Measurements from ENCODE around the gene HMG20B. TPM values are rescaled to one million over a fixed set of nuclear protein-coding genes. Genes with fewer than 3 reads are reported as not detected.

The HMG20B gene
- total and polyA plus RNA-seq, 2 experiments from 2014 or later: 62.6 to 82.3 TPM

- TF ChIP-seq, protein P1, sequence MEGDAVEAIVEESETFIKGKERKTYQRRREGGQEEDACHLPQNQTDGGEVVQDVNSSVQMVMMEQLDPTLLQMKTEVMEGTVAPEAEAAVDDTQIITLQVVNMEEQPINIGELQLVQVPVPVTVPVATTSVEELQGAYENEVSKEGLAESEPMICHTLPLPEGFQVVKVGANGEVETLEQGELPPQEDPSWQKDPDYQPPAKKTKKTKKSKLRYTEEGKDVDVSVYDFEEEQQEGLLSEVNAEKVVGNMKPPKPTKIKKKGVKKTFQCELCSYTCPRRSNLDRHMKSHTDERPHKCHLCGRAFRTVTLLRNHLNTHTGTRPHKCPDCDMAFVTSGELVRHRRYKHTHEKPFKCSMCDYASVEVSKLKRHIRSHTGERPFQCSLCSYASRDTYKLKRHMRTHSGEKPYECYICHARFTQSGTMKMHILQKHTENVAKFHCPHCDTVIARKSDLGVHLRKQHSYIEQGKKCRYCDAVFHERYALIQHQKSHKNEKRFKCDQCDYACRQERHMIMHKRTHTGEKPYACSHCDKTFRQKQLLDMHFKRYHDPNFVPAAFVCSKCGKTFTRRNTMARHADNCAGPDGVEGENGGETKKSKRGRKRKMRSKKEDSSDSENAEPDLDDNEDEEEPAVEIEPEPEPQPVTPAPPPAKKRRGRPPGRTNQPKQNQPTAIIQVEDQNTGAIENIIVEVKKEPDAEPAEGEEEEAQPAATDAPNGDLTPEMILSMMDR (IDR thresholded peaks at IDR 0.05; ENCODE audit: poor library complexity): no peak
- TF ChIP-seq EZH2phosphoT487 (IDR thresholded peaks at IDR 0.05; ENCODE audit: low read depth, severe bottlenecking, unreplicated experiment): no peak
- TF ChIP-seq EZH2 (IDR thresholded peaks at IDR 0.05; ENCODE audit: borderline replicate concordance): no peak
- Histone ChIP-seq H3K27me3 (no peaks in the 10 kb centered on the region), H3K9me2 (replicated peaks; ENCODE audit: insufficient read depth) (no peaks in the 10 kb centered on the region), H3K27ac (no peak overlapping the region), H2AFZ (no peak overlapping the region), H3K4me2 (no peak overlapping the region), H4K20me1 (ENCODE audit: insufficient read depth, poor library complexity, severe bottlenecking) (no peaks in the 10 kb centered on the region), H3K4me3 (no peak overlapping the region), H3K79me2 (no peaks in the 10 kb centered on the region), H3K4me1 (ENCODE audit: insufficient read depth) (no peaks in the 10 kb centered on the region), H3K36me3 (replicated peaks; ENCODE audit: insufficient read depth, low read depth) (no peaks in the 10 kb centered on the region), H3K9me3 (ENCODE audit: low read depth) (no peaks in the 10 kb centered on the region)
- DNase-seq (ENCODE audit: low spot score): no peak
- WGBS (ENCODE audit: low lambda C conversion rate, missing lambda C conversion rate): 95% methylated on average over 32 of the region's 39 CpGs
Observed at GRCh38 chr19:3613818-3614661, 41.3 kb downstream of the HMG20B start.

- Histone ChIP-seq H3K27me3 (no peaks in the 10 kb centered on the region), H3K79me2 (no peaks in the 10 kb centered on the region), H2AFZ (no peak overlapping the region), H3K4me1 (ENCODE audit: insufficient read depth) (no peaks in the 10 kb centered on the region), H3K4me2 (no peak overlapping the region), H3K9me2 (replicated peaks; ENCODE audit: insufficient read depth) (no peaks in the 10 kb centered on the region), H3K4me3 (no peak overlapping the region), H3K36me3 (replicated peaks; ENCODE audit: insufficient read depth, low read depth) (no peaks in the 10 kb centered on the region), H3K9me3 (ENCODE audit: low read depth) (no peaks in the 10 kb centered on the region), H4K20me1 (ENCODE audit: insufficient read depth, poor library complexity, severe bottlenecking) (no peaks in the 10 kb centered on the region), H3K27ac (no peak overlapping the region)
- DNase-seq (ENCODE audit: low spot score): no peak
- TF ChIP-seq EZH2 (IDR thresholded peaks at IDR 0.05; ENCODE audit: borderline replicate concordance): no peak
- TF ChIP-seq EZH2phosphoT487 (IDR thresholded peaks at IDR 0.05; ENCODE audit: low read depth, severe bottlenecking, unreplicated experiment): no peak
- TF ChIP-seq, protein P1 (IDR thresholded peaks at IDR 0.05; ENCODE audit: poor library complexity): no peak
- WGBS (ENCODE audit: low lambda C conversion rate, missing lambda C conversion rate): 95% methylated on average over 15 of the region's 18 CpGs
Observed at GRCh38 chr19:3614858-3615505, 42.2 kb downstream of the HMG20B start.

GRCh38 chr19:3615524-3616135, 42.9 kb downstream of the HMG20B start:
- Histone ChIP-seq H3K4me1 (ENCODE audit: insufficient read depth) (no peaks in the 10 kb centered on the region), H3K27ac (no peak overlapping the region), H3K4me2 (no peak overlapping the region), H3K4me3 (no peak overlapping the region), H3K9me3 (ENCODE audit: low read depth) (no peaks in the 10 kb centered on the region), H3K79me2 (no peaks in the 10 kb centered on the region), H3K9me2 (replicated peaks; ENCODE audit: insufficient read depth) (no peaks in the 10 kb centered on the region), H3K27me3 (no peaks in the 10 kb centered on the region), H4K20me1 (ENCODE audit: insufficient read depth, poor library complexity, severe bottlenecking) (no peaks in the 10 kb centered on the region), H2AFZ (no peak overlapping the region), H3K36me3 (replicated peaks; ENCODE audit: insufficient read depth, low read depth) (no peaks in the 10 kb centered on the region)
- TF ChIP-seq EZH2phosphoT487 (IDR thresholded peaks at IDR 0.05; ENCODE audit: low read depth, severe bottlenecking, unreplicated experiment) (no peak), EZH2 (IDR thresholded peaks at IDR 0.05; ENCODE audit: borderline replicate concordance) (no peak)
- TF ChIP-seq, protein P1 (IDR thresholded peaks at IDR 0.05; ENCODE audit: poor library complexity): no peak
- 94% methylated on average over 26 of the region's 26 CpGs for WGBS (ENCODE audit: low lambda C conversion rate, missing lambda C conversion rate)
- no peak for DNase-seq (ENCODE audit: low spot score)
